Stimulated activated CD8-positive, alpha-beta memory T cell treated with anti-CD3 and anti-CD28 coated beads, Interleukin-15, amount 100 ng/mL, for 48 hours (primary cell): ENCODE measurements around the gene DNAI2.
"Not testable (repeated sequence)": the region's sequence is repeated elsewhere in the genome, so short reads cannot be mapped to it uniquely, and the experiment has no call there.

Source experiments
- DNase-seq, 2 donors: peaks; one replicate each; pipeline ENCODE4 v3.0.0-alpha.2; 2020; ENCODE audit warnings: low read depth in 2 of 2

Gene DNAI2

GRCh38 chr17:74276051-74276476 is 2.0 kb downstream of the DNAI2 start:
- DNase-seq, result no peak

- no peak for DNase-seq
Observed at GRCh38 chr17:74276541-74277009, 2.5 kb downstream of the DNAI2 start.

- no peak for DNase-seq
Observed at GRCh38 chr17:74277935-74278334, 3.9 kb downstream of the DNAI2 start.

GRCh38 chr17:74279617-74280016 is 5.6 kb downstream of the DNAI2 start:
- DNase-seq, result not testable (repeated sequence)

- DNase-seq, result peak; percentile 50 to 59
Observed at GRCh38 chr17:74280093-74280513, 6.1 kb downstream of the DNAI2 start.

GRCh38 chr17:74281799-74282198 is 7.8 kb downstream of the DNAI2 start:
- DNase-seq, result no peak

- not testable (repeated sequence) for DNase-seq
Observed at GRCh38 chr17:74282274-74282586, 8.2 kb downstream of the DNAI2 start.

- peak; percentile 66 for DNase-seq
Observed at GRCh38 chr17:74282587-74283370, 8.7 kb downstream of the DNAI2 start.

GRCh38 chr17:74283371-74283673 is 9.3 kb downstream of the DNAI2 start:
- DNase-seq, result no peak

- no peak for DNase-seq
Observed at GRCh38 chr17:74287031-74287602, 13.1 kb downstream of the DNAI2 start.

- DNase-seq, result peak; percentile 16 to 59
Observed at GRCh38 chr17:74288785-74289184, 14.8 kb downstream of the DNAI2 start.

- no peak for DNase-seq
Observed at GRCh38 chr17:74289688-74290087, 15.7 kb downstream of the DNAI2 start.

GRCh38 chr17:74290340-74290739 is 16.3 kb downstream of the DNAI2 start:
- no peak for DNase-seq

- DNase-seq, result no peak
Observed at GRCh38 chr17:74292495-74292894, 18.5 kb downstream of the DNAI2 start.

- no peak for DNase-seq
Observed at GRCh38 chr17:74295625-74296547, 21.9 kb downstream of the DNAI2 start.

GRCh38 chr17:74296548-74296936 is 22.5 kb downstream of the DNAI2 start:
- peak in 1 of 2 donors; percentile 13 for DNase-seq

GRCh38 chr17:74297941-74298340 is 23.9 kb downstream of the DNAI2 start:
- peak; percentile 43 to 58 for DNase-seq

GRCh38 chr17:74298778-74299177 is 24.7 kb downstream of the DNAI2 start:
- DNase-seq, result no peak

GRCh38 chr17:74299226-74300009 is 25.4 kb downstream of the DNAI2 start:
- DNase-seq, result no peak

- DNase-seq, result no peak
Observed at GRCh38 chr17:74303305-74303704, 29.3 kb downstream of the DNAI2 start.

- no peak for DNase-seq
Observed at GRCh38 chr17:74304184-74304583, 30.1 kb downstream of the DNAI2 start.
